ENCODE measurements around the gene NDUFB10. TPM values are rescaled to one million over a fixed set of nuclear protein-coding genes. Genes with fewer than 3 reads are reported as not detected.

The NDUFB10 gene
- total and polyA plus RNA-seq, 3 donors from 2014 or later = 127 to 211 (median 186) TPM

GRCh38 chr16:1940273-1941161 lies 18.8 kb upstream of the NDUFB10 start:
- Histone ChIP-seq H3K4me3 (no peak overlapping the region), H3K4me1 (peaks cover 16% of the 10 kb centered on the region), H3K9me3 (no peaks in the 10 kb centered on the region), H3K36me3 (ENCODE audit: low read depth, missing control alignments) (no peaks in the 10 kb centered on the region), H3K27ac (no peak overlapping the region), H3K27me3 (no peaks in the 10 kb centered on the region)
- intact Hi-C loops (cut with DNase I; ENCODE audit: low total_unique reads) = no loop called here
- TF ChIP-seq CTCF (IDR thresholded peaks at IDR 0.05) (no peak), POLR2A (IDR thresholded peaks at IDR 0.05) (no peak)
- no peak for DNase-seq
- 93 to 94% methylated on average over 22 to 23 of the region's 23 CpGs for WGBS, 2 donors

- Histone ChIP-seq H3K4me1 (peaks cover 16% of the 10 kb centered on the region), H3K27me3 (no peaks in the 10 kb centered on the region), H3K9me3 (no peaks in the 10 kb centered on the region), H3K27ac (no peak overlapping the region), H3K4me3 (no peak overlapping the region), H3K36me3 (ENCODE audit: low read depth, missing control alignments) (no peaks in the 10 kb centered on the region)
- DNase-seq = no peak
- 90 to 92% methylated on average over 30 of the region's 30 CpGs for WGBS, 2 donors
- TF ChIP-seq CTCF (IDR thresholded peaks at IDR 0.05) (no peak), POLR2A (IDR thresholded peaks at IDR 0.05) (no peak)
- intact Hi-C loops (cut with DNase I; ENCODE audit: low total_unique reads) = no loop called here
These were observed 17.9 kb upstream of the NDUFB10 start for GRCh38 chr16:1941162-1942046.

DNA sequence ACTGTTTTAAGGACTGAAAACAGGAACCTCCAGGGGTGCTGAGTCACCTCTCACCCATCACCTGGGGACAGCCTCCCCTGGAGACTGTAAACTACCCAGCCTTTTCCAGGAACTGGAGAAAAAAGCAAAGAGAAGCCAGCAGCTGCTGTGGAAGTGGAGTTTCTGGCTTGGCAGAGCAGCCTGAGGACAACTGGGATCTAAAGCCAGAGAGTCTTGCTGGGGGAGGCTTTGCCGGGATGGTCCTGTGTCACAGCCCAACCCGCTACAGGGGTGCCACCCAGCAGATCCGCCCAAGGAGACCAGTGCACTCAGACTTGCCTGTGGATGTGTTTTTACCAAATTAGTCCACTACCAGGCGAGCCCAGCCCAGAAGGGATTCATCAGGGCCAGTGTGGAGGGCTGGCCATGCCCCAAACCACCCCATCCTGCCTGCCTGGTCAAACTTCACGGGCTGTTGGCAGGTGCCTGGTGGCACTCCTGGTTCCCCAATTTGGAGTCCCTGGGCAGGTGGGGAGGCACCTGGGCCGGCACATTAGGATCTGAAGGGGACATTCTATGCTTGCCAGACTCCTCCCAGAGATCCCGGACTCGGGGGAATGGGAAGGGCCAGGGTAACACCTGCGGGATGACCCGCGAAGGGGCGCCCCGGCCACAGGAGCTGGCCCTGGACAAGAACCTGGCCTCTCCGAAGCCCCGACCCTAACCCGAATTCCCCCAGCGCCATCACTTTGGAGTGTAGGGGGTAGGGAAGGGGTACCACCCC lies 17.1 kb upstream of the NDUFB10 start:
- peak overlapping the region; percentile 85 to 89 for H3K4me3 ChIP-seq
- no peaks in the 10 kb centered on the region for H3K36me3 ChIP-seq (ENCODE audit: low read depth, missing control alignments)
- no peak for DNase-seq
- no peaks in the 10 kb centered on the region for H3K27me3 ChIP-seq
- peaks cover 16% of the 10 kb centered on the region for H3K4me1 ChIP-seq
- intact Hi-C loops (cut with DNase I; ENCODE audit: low total_unique reads) = no loop called here
- 15 to 19% methylated on average over 13 to 17 of the region's 17 CpGs for WGBS, 2 donors
- no peaks in the 10 kb centered on the region for H3K9me3 ChIP-seq
- TF ChIP-seq POLR2A (IDR thresholded peaks at IDR 0.05) = no peak
- no peak for TF ChIP-seq CTCF (IDR thresholded peaks at IDR 0.05)
- peak overlapping the region in 1 of 2 donors; percentile 64 for H3K27ac ChIP-seq

DNA sequence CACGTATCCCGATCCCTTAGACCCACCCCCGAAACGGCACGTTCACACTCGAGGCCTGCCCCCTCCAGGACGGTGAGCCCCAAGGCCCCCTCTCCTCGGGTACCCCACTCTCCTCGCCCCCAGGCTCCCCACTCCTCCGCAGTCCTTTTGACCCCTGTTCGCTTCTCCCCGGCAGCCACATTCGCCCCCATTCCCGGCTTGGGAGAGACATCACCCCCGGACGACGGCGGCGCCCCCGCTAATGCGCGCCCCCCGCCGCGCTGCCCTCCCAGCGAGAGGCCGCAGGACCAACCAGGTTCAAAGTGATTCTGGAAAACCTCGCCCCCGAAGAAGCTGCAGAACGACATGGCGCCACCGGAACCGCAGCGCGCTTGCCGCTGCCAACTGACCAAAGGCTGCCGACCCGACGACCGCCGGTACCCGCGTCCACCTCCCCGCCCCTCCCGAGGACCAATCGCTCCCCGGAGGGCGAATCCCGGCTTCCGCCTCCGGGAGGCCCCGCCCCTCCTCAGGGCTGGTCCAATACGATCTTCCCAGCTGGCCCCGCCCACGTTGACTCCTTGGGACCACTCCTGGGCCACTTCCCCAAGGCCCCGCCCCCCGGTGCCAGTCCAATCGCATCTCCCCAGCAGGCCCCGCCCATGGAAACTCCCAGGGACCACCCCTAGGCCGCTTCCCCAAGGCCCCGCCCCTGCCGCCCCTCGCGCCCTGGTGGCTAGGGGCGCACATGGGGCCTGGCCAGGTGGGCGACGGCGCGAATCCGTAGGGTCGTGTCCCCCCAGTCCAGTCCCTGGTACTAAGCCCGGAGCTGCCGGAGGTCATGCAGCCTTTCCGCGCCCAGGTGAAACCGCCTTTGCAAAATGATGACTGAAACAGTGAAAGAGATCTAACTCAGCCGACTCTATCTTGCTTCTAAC lies 16.3 kb upstream of the NDUFB10 start, which contains the start of gene MSRB1:
Gene MSRB1 (minus strand): TSS at position 390 of the 917 bp plus-strand sequence. CDS start 43 bp downstream, at position 347.
- H3K27ac ChIP-seq = peak within 1 kb of the TSS; percentile 46 to 64
- WGBS, 2 donors = 1 to 3% methylated on average over 11 to 76 of the region's 77 CpGs
- H3K27me3 ChIP-seq = no peaks in the 10 kb centered on the region
- intact Hi-C loops (cut with DNase I; ENCODE audit: low total_unique reads) = no loop called here
- H3K36me3 ChIP-seq (ENCODE audit: low read depth, missing control alignments) = no peaks in the 10 kb centered on the region
- peak; percentile 100 for DNase-seq
- H3K4me1 ChIP-seq = peaks cover 16% of the 10 kb centered on the region
- H3K9me3 ChIP-seq = no peaks in the 10 kb centered on the region
- peak; percentile 23 for TF ChIP-seq POLR2A (IDR thresholded peaks at IDR 0.05)
- TF ChIP-seq CTCF (IDR thresholded peaks at IDR 0.05) = no peak
- peak within 1 kb of the TSS; percentile 85 to 89 for H3K4me3 ChIP-seq

Measured in testis (tissue), 3 donors.